ENCODE results near the gene PASK. TPM values are rescaled to one million over a fixed set of nuclear protein-coding genes. Genes with fewer than 3 reads are reported as not detected.

Gene PASK
- total RNA-seq, 4 donors from 2014 or later, result 3.4 to 8.9 (median 5.6) TPM

DNA sequence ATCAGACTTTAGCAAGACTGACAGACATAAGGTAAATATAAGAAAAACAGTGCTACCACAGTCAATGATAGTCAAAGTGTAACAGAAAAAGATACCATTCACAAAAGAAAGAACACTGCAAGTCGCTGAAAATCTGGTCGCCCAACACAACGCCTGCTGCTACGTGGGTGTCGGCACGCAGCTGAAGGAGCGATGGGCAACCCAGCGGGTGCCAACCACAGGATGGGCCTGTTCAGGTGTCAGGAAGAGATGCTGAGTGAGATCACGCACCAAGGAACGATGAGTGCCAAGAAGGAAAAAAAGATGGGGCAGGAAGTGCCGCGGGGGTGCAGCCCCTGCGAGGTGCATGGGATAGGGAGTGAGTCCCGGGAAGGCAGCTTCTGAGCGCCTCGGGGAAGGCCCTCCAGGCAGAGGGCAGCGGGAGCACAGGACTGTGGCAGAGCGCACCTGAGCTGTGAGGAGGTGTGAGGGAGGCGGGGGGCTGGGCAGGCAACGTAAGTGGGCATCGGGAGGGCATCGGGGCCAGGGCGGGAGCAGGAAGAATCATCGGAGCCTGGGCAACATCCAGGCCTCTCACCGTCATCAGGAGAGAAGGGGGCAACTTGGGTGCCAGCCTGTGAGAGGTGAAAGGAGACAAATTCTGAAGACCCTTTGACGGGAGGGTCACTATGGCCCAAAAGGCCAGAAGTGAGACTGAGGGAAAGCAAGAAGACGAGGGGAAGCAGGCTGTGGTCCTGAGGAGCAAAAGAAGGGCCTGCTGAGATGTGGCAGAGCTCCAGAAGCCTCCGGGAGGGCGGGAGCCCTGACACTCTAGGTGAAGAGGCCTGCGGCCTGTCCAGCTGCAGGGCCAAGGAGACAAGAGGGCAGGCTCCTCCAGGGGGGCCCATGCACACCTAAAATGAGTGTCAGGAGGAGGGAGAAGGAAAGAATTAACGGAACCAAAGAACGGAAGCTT lies 32.4 kb downstream of the PASK start:
- H3K4me3 ChIP-seq, result no peak overlapping the region
- peaks cover 0 to 26% (median 0%) of the 10 kb centered on the region in 3 donors for H3K36me3 ChIP-seq
- WGBS, 2 donors, result 88 to 92% methylated on average over 32 of the region's 32 CpGs
- no peaks in the 10 kb centered on the region for H3K9me3 ChIP-seq
- H3K27ac ChIP-seq, result no peak overlapping the region
- H3K4me1 ChIP-seq, result no peaks in the 10 kb centered on the region
- no peaks in the 10 kb centered on the region for H3K27me3 ChIP-seq
- TF ChIP-seq POLR2A (IDR thresholded peaks at IDR 0.05), result no peak
- TF ChIP-seq, protein P1, sequence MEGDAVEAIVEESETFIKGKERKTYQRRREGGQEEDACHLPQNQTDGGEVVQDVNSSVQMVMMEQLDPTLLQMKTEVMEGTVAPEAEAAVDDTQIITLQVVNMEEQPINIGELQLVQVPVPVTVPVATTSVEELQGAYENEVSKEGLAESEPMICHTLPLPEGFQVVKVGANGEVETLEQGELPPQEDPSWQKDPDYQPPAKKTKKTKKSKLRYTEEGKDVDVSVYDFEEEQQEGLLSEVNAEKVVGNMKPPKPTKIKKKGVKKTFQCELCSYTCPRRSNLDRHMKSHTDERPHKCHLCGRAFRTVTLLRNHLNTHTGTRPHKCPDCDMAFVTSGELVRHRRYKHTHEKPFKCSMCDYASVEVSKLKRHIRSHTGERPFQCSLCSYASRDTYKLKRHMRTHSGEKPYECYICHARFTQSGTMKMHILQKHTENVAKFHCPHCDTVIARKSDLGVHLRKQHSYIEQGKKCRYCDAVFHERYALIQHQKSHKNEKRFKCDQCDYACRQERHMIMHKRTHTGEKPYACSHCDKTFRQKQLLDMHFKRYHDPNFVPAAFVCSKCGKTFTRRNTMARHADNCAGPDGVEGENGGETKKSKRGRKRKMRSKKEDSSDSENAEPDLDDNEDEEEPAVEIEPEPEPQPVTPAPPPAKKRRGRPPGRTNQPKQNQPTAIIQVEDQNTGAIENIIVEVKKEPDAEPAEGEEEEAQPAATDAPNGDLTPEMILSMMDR (IDR thresholded peaks at IDR 0.05), result no peak
- DNase-seq, result no peak
- intact Hi-C loops (cut with DNase I), result no loop called here

DNA sequence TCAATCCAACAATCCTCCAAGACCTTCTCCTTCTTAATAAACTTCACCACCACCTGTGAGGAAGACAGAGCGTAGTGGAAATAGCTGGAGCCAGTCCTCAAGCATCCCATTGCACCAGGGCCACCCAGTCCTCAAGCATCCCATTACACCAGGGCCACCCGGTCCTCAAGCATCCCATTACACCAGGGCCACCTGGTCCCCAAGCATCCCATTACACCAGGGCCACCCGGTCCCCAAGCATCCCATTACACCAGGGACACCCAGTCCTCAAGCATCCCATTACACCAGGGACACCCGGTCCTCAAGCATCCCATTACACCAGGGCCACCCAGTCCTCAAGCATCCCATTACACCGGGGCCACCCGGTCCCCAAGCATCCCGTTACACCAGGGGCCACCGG lies 33.9 kb downstream of the PASK start:
- no peaks in the 10 kb centered on the region for H3K9me3 ChIP-seq
- H3K27me3 ChIP-seq, result no peaks in the 10 kb centered on the region
- peaks cover 0 to 32% (median 0%) of the 10 kb centered on the region in 3 donors for H3K36me3 ChIP-seq
- intact Hi-C loops (cut with DNase I), result no loop called here
- no peak for DNase-seq
- no peaks in the 10 kb centered on the region for H3K4me1 ChIP-seq
- 73 to 78% methylated on average over 8 of the region's 8 CpGs for WGBS, 2 donors
- no peak overlapping the region for H3K27ac ChIP-seq
- no peak overlapping the region for H3K4me3 ChIP-seq
- TF ChIP-seq POLR2A (IDR thresholded peaks at IDR 0.05), result no peak
- TF ChIP-seq, protein P1 (IDR thresholded peaks at IDR 0.05), result no peak

DNA sequence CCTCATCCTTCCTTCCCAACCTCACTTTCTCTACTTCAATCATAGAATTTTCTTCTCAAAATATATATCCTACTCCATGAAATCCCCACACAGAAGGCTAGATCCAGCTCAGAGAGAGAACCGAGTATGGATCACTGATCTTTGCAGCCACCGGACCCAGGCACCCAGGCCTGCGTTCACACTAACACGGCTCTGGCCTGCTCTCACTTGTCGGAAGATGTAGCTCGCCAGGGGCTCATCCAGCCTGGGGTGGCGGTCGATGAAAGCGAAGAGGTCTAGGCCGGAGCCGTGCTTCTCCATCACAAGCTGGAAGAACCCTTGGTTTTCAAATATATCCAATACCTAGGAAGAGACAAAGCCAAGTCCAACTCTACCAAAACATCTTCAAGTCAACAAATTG lies 34.4 kb downstream of the PASK start:
- WGBS, 2 donors, result 91 to 94% methylated on average over 9 to 11 of the region's 11 CpGs
- no peak for TF ChIP-seq POLR2A (IDR thresholded peaks at IDR 0.05)
- TF ChIP-seq, protein P1 (IDR thresholded peaks at IDR 0.05), result no peak

DNA sequence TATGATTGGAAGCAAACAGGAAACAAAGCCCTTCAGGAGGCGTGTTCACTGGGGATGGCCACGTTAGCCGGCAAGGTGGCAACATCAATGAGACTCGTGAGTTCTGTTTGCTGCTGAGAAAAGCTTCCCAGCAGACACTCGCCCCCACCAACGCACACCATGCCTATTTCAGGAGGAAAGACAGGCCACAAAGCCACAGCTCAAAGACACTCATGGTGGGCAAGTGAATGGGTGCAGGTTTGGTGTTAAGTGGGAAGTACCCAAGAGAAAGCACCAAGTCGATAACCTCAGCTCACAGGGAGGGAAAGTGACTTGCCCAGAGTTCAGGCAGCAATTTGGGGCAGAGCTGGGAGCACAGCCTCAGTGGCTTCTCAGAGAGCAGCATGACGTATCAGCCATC lies 36.7 kb downstream of the PASK start:
- Histone ChIP-seq H3K27me3 (no peaks in the 10 kb centered on the region), H3K4me1 (no peaks in the 10 kb centered on the region), H3K4me3 (no peak overlapping the region), H3K36me3 (peaks cover 0 to 32% (median 0%) of the 10 kb centered on the region in 3 donors), H3K9me3 (no peaks in the 10 kb centered on the region), H3K27ac (no peak overlapping the region)
- intact Hi-C loops (cut with DNase I), result no loop called here
- 70 to 71% methylated on average over 7 to 8 of the region's 8 CpGs for WGBS, 2 donors
- DNase-seq, result no peak
- TF ChIP-seq, protein P1 (IDR thresholded peaks at IDR 0.05), result no peak
- no peak for TF ChIP-seq POLR2A (IDR thresholded peaks at IDR 0.05)

More for the DNA sequence above, 34.4 kb downstream of the PASK start:
- Histone ChIP-seq H3K4me1 (no peaks in the 10 kb centered on the region), H3K9me3 (no peaks in the 10 kb centered on the region), H3K4me3 (no peak overlapping the region), H3K27me3 (no peaks in the 10 kb centered on the region), H3K27ac (no peak overlapping the region), H3K36me3 (peaks cover 0 to 32% (median 0%) of the 10 kb centered on the region in 3 donors)
- intact Hi-C loops (cut with DNase I), result no loop called here
- DNase-seq, result no peak

DNA sequence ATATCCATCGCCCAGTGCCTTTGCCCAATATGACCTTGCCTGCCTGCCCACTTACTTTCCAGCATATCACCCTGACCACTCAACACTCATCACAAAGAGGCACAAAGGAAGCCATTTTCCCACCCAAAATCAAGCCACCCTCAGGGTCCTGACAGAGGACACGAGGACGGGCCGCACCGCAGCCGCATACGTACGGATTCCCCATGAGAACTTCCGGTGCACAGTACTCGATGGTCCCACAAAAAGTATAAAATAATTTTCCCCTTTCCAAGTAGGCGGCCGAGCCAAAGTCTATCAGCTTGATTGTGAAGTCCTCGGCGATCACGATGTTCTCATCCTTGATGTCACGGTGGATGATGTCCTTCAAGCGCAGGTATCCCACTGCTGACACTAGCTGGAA lies 37.2 kb downstream of the PASK start:
- intact Hi-C loops (cut with DNase I), result no loop called here
- H3K27me3 ChIP-seq, result no peaks in the 10 kb centered on the region
- H3K4me1 ChIP-seq, result no peaks in the 10 kb centered on the region
- H3K4me3 ChIP-seq, result no peak overlapping the region
- H3K36me3 ChIP-seq, result peaks cover 0 to 32% (median 0%) of the 10 kb centered on the region in 3 donors
- WGBS, 2 donors, result 90 to 94% methylated on average over 17 of the region's 17 CpGs
- no peaks in the 10 kb centered on the region for H3K9me3 ChIP-seq
- H3K27ac ChIP-seq, result no peak overlapping the region
- no peak for DNase-seq
- no peak for TF ChIP-seq POLR2A (IDR thresholded peaks at IDR 0.05)
- TF ChIP-seq, protein P1 (IDR thresholded peaks at IDR 0.05), result no peak
